Neural crest cell (in vitro differentiated cells): ENCODE results near the gene ABTB2. TPM values are rescaled to one million over a fixed set of nuclear protein-coding genes. Genes with fewer than 3 reads are reported as not detected.

Source experiments
- DNase-seq: peaks from one replicate; pipeline ENCODE4 v3.0.0; 2021; ENCODE audit warnings: low read depth, mixed read lengths, low spot score
- H3K27ac Mint-ChIP-seq: one replicate; pipeline ENCODE4 v1.8.0; 2021; ENCODE audit warnings: mild to moderate bottlenecking, mixed read lengths; ENCODE audit not compliant: unreplicated experiment
- H3K27me3 Mint-ChIP-seq: 2 replicates; pipeline ENCODE4 v1.8.0; 2021; ENCODE audit warnings: low read depth, mild to moderate bottlenecking, mixed read lengths
- H3K36me3 Mint-ChIP-seq: 2 replicates; pipeline ENCODE4 v1.8.0; 2021; ENCODE audit warnings: low read depth, mild to moderate bottlenecking, mixed read lengths
- H3K4me1 Mint-ChIP-seq: 2 replicates; pipeline ENCODE4 v1.8.0; 2021; ENCODE audit warnings: mixed read lengths
- H3K4me3 Mint-ChIP-seq: one replicate; pipeline ENCODE4 v1.8.0; 2021; ENCODE audit warnings: mild to moderate bottlenecking, mixed read lengths
- H3K9me3 Mint-ChIP-seq: 2 replicates; pipeline ENCODE4 v1.8.0; 2021; ENCODE audit warnings: mixed read lengths
- total RNA-seq: library from RNA; stranded (reverse); gene quantifications from 2 replicates; pipeline ENCODE4 v1.2.1, GENCODE V29; 2021
- TF ChIP-seq, protein P1 (sequence below): fragments of 200-600 bp; sonication (generic); conservative IDR thresholded peaks from 2 replicates; pipeline ENCODE4 v1.5.0; 2021; ENCODE audit warnings: antibody characterized with exemption, mild to moderate bottlenecking

Gene ABTB2
- total RNA-seq, 1 donor from 2014 or later, result 3.0 TPM

DNA sequence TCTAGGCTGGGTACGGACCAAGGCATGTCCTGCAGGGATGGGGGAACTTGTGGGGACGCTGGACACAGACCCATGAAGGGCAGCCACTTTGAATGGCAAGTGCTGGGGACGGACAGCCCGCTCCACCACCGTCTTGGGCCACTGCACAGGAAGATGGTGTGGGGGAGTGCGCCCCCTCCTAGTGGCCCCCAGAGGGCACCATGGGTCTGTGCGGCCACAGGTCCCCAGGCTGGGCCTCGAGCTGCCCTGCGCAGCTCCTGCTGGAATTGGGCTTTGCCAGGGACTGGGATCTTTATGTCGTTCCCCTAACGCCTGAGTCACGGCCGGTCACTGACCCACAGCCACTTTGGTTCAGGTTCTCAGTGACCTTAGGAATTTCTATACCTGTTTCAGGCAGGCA, 208.0 kb downstream of the ABTB2 start:
- TF ChIP-seq, protein P1, sequence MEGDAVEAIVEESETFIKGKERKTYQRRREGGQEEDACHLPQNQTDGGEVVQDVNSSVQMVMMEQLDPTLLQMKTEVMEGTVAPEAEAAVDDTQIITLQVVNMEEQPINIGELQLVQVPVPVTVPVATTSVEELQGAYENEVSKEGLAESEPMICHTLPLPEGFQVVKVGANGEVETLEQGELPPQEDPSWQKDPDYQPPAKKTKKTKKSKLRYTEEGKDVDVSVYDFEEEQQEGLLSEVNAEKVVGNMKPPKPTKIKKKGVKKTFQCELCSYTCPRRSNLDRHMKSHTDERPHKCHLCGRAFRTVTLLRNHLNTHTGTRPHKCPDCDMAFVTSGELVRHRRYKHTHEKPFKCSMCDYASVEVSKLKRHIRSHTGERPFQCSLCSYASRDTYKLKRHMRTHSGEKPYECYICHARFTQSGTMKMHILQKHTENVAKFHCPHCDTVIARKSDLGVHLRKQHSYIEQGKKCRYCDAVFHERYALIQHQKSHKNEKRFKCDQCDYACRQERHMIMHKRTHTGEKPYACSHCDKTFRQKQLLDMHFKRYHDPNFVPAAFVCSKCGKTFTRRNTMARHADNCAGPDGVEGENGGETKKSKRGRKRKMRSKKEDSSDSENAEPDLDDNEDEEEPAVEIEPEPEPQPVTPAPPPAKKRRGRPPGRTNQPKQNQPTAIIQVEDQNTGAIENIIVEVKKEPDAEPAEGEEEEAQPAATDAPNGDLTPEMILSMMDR, result peak; percentile 53
- H3K4me1 Mint-ChIP-seq, result peaks cover 16% of the 10 kb centered on the region
- DNase-seq, result peak; percentile 22
- no peaks in the 10 kb centered on the region for H3K27me3 Mint-ChIP-seq
- no peaks in the 10 kb centered on the region for H3K9me3 Mint-ChIP-seq
- H3K27ac Mint-ChIP-seq, result no peak overlapping the region
- peaks cover 16% of the 10 kb centered on the region for H3K36me3 Mint-ChIP-seq
- H3K4me3 Mint-ChIP-seq, result no peak overlapping the region

DNA sequence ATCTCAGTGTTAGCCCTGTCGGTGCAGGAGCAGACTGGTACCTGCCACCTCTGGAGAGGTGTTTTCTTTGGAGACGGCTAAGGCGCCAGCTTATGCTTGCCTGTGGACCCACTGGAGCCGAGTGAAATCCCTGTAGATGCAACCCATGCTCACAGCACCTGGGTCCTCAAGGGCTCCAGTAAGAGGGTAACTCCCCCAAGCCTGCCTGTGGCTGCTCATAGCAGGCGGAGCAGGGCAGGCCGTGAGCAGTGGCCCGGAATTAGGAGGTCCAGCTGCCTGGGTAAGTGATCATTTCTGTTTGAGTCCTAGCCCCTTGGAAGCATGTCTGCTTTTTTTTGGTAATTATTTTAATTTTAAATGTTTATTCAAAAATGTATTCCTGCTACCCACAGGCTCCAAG, 208.5 kb downstream of the ABTB2 start:
- TF ChIP-seq, protein P1, result no peak
- DNase-seq, result no peak
- Mint-ChIP-seq H3K36me3 (peaks cover 16% of the 10 kb centered on the region), H3K9me3 (no peaks in the 10 kb centered on the region), H3K4me3 (peak overlapping the region; percentile 53), H3K4me1 (peaks cover 16% of the 10 kb centered on the region), H3K27me3 (no peaks in the 10 kb centered on the region), H3K27ac (peak overlapping the region; percentile 89)

DNA sequence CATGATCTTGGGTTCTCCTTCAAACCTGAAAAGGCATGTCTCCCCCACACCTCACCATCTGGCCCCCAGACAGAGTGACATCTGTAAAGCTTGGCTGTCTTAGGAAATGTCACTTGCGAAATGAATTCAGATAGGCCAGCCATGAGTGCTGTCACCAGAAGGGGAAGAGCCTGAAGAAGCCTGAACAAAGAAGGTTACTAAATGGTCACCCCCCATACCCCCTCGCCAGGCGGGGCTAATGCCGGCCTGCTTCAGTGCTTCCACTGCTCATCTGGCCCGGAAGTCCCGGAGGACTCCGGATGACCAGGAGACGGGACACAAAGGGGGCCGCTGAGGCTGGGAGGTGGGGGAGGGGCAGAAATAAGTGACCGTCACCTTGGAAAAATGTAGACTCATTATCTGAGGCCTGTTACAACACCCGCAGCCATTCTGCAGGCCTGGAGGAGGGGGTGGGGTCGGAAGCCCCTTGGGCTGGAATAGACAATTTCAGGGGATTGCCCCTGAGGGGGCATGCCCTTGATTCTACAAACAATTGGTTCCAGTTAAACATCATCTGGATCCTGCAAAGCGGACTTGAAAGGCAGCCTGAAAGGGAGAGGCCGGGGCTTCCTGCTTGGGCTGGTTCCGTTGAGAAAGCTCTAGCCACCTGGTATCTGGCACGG, 209.2 kb downstream of the ABTB2 start:
- H3K4me3 Mint-ChIP-seq, result peak overlapping the region; percentile 53
- peaks cover 16% of the 10 kb centered on the region for H3K36me3 Mint-ChIP-seq
- H3K9me3 Mint-ChIP-seq, result no peaks in the 10 kb centered on the region
- peaks cover 16% of the 10 kb centered on the region for H3K4me1 Mint-ChIP-seq
- TF ChIP-seq, protein P1, result no peak
- peak; percentile 39 for DNase-seq
- no peaks in the 10 kb centered on the region for H3K27me3 Mint-ChIP-seq
- peak overlapping the region; percentile 98 for H3K27ac Mint-ChIP-seq

DNA sequence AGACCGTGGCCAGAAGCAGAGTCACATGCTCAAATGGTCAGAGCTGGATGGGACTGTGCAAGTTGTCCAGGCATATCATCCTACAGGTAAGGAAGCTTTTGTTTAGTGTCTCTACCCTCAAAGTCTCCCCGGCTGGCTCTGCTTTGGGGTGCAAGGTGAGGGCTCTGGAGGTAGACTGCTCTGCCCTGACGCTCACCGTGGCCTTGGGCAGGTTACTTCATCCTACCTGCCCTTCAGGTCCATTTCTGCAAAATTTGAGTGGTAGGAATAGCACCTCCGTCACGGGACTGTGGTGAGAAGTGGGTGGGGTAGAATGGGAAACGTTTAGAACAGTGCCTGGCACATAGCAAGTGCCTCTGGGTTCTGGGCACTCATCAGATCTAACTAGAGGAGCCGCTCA, 210.2 kb downstream of the ABTB2 start:
- Mint-ChIP-seq H3K27ac (peak overlapping the region; percentile 90), H3K36me3 (peaks cover 22% of the 10 kb centered on the region)
- TF ChIP-seq, protein P1, result no peak

DNA sequence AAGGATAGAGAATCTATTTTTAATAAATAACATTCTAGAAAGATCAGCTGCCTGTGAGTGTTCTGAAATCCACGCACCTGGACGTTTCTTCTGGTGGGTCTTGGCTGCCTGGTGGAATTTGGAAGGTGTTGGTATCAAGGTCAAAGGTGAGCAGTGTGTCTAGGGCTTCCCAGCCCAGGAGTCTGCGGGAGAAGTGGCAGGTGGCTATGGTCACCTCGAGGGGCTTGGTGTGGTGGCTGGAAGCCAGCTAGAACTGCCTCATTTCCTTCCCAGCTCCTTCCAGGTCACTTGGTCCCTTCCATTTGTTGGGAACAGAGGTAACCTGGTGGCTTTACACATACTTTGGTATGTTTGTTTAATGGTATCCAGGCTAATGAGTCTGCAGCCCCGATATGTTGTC, 210.9 kb downstream of the ABTB2 start:
- no peak for DNase-seq
- peaks cover 23% of the 10 kb centered on the region for H3K36me3 Mint-ChIP-seq
- peak overlapping the region; percentile 35 for H3K27ac Mint-ChIP-seq
- TF ChIP-seq, protein P1, result no peak
- peaks cover 23% of the 10 kb centered on the region for H3K4me1 Mint-ChIP-seq
- no peak overlapping the region for H3K4me3 Mint-ChIP-seq
- no peaks in the 10 kb centered on the region for H3K27me3 Mint-ChIP-seq
- H3K9me3 Mint-ChIP-seq, result no peaks in the 10 kb centered on the region

More for the DNA sequence above, 210.2 kb downstream of the ABTB2 start:
- no peaks in the 10 kb centered on the region for H3K27me3 Mint-ChIP-seq
- no peak overlapping the region for H3K4me3 Mint-ChIP-seq
- DNase-seq, result no peak
- no peaks in the 10 kb centered on the region for H3K9me3 Mint-ChIP-seq
- peaks cover 23% of the 10 kb centered on the region for H3K4me1 Mint-ChIP-seq
